Fibroblast of lung (primary cell): Measurements from ENCODE around the gene SHANK3.

Experiments used
- CTCF ChIP-seq, 2 donors: IDR thresholded peaks in 1 of 2; conservative IDR thresholded peaks in 1 of 2; 1 replicate in 1 of 2; 2 replicates in 1 of 2; pipeline ENCODE4 v1.5.1; 2011 to 2012; ENCODE audit warnings: low read length in 2 of 2, control low read depth in 1 of 2, inconsistent platforms in 1 of 2, low read depth in 1 of 2, mild to moderate bottlenecking in 1 of 2
- EZH2 ChIP-seq: IDR thresholded peaks from 2 replicates; pipeline ENCODE4 v1.5.1; 2012; ENCODE audit warnings: low read length, control low read depth, mild to moderate bottlenecking; ENCODE audit errors: missing control alignments

GRCh38 chr22:50694766-50695420 lies 22.3 kb downstream of the SHANK3 start:
- no peak for TF ChIP-seq CTCF (conservative IDR thresholded peaks at IDR 0.05 in 1 of 2, IDR thresholded peaks at IDR 0.05 in 1 of 2; ENCODE audit: low read depth in 1 of 2, low read length in 2 of 2)
- no peak for TF ChIP-seq EZH2
